Right kidney (tissue), 1 donor: ENCODE measurements around the gene RUSC2.
"Not testable (repeated sequence)": the region's sequence is repeated elsewhere in the genome, so short reads cannot be mapped to it uniquely, and the experiment has no call there.

ENCODE experiments used
- DNase-seq: peaks from one replicate; pipeline ENCODE4 v3.0.0-alpha.2; 2016

Gene RUSC2

GRCh38 chr9:35522700-35523099 lies 32.8 kb downstream of the RUSC2 start:
- DNase-seq, result no peak

GRCh38 chr9:35523556-35523955 lies 33.6 kb downstream of the RUSC2 start:
- DNase-seq, result not testable (repeated sequence)

GRCh38 chr9:35526087-35526801 lies 36.3 kb downstream of the RUSC2 start:
- DNase-seq, result no peak

GRCh38 chr9:35529161-35529823 lies 39.4 kb downstream of the RUSC2 start:
- no peak for DNase-seq

- no peak for DNase-seq
Measured at GRCh38 chr9:35533398-35533797, 43.5 kb downstream of the RUSC2 start.

- not testable (repeated sequence) for DNase-seq
Measured at GRCh38 chr9:35534921-35535320, 45.0 kb downstream of the RUSC2 start.

GRCh38 chr9:35537913-35538312 lies 48.0 kb downstream of the RUSC2 start:
- no peak for DNase-seq

GRCh38 chr9:35538361-35539234 lies 48.7 kb downstream of the RUSC2 start:
- peak; percentile 91 for DNase-seq
